ENCODE results near the gene GPER1. TPM values are rescaled to one million over a fixed set of nuclear protein-coding genes. Genes with fewer than 3 reads are reported as not detected.

GPER1 gene
- total RNA-seq, 1 donor from 2014 or later, result 1.6 TPM

- no peak for FAIRE-seq
- no peak for DNase-seq (ENCODE audit: low spot score in 2 of 2)
Observed at GRCh38 chr7:1085266-1085665, 2.6 kb upstream of the GPER1 start.

- no peak for DNase-seq (ENCODE audit: low spot score in 2 of 2)
- FAIRE-seq, result no peak
Observed at GRCh38 chr7:1085910-1086421, 1.9 kb upstream of the GPER1 start.

- FAIRE-seq (no peak), DNase-seq (ENCODE audit: low spot score in 2 of 2) (peak; percentile 77 to 85)
Observed at GRCh38 chr7:1086588-1087464, 1.1 kb upstream of the GPER1 start.

GRCh38 chr7:1087465-1087814, 473 bp upstream of the GPER1 start:
- no peak for DNase-seq (ENCODE audit: low spot score in 2 of 2)
- FAIRE-seq, result no peak

- DNase-seq (ENCODE audit: low spot score in 2 of 2) (no peak), FAIRE-seq (no peak)
Observed at GRCh38 chr7:1090236-1090635, 2.3 kb downstream of the GPER1 start.

GRCh38 chr7:1090686-1091643, 3.1 kb downstream of the GPER1 start:
- no peak for FAIRE-seq
- peak in 1 of 2 donors; percentile 64 for DNase-seq (ENCODE audit: low spot score in 2 of 2)

- no peak for DNase-seq (ENCODE audit: low spot score in 2 of 2)
Observed at GRCh38 chr7:1091644-1092027, 3.7 kb downstream of the GPER1 start.

GRCh38 chr7:1092161-1092632, 4.3 kb downstream of the GPER1 start:
- no peak for DNase-seq (ENCODE audit: low spot score in 2 of 2)
- FAIRE-seq, result no peak

More at GRCh38 chr7:1091644-1092027, 3.7 kb downstream of the GPER1 start:
- FAIRE-seq, result no peak

GRCh38 chr7:1092806-1093501, 5.0 kb downstream of the GPER1 start:
- FAIRE-seq (no peak), DNase-seq (ENCODE audit: low spot score in 2 of 2) (no peak)

- no peak for DNase-seq (ENCODE audit: low spot score in 2 of 2)
- no peak for FAIRE-seq
Observed at GRCh38 chr7:1093502-1093843, 5.6 kb downstream of the GPER1 start.

- DNase-seq (ENCODE audit: low spot score in 2 of 2) (no peak), FAIRE-seq (no peak)
Observed at GRCh38 chr7:1093916-1094508, 6.1 kb downstream of the GPER1 start.

GRCh38 chr7:1094870-1095269, 7.0 kb downstream of the GPER1 start:
- FAIRE-seq, result no peak
- DNase-seq (ENCODE audit: low spot score in 2 of 2), result no peak

GRCh38 chr7:1095621-1096155, 7.8 kb downstream of the GPER1 start:
- FAIRE-seq, result no peak
- no peak for DNase-seq (ENCODE audit: low spot score in 2 of 2)

- no peak for FAIRE-seq
- no peak for DNase-seq (ENCODE audit: low spot score in 2 of 2)
Observed at GRCh38 chr7:1096156-1097119, 8.5 kb downstream of the GPER1 start.

- DNase-seq (ENCODE audit: low spot score in 2 of 2), result no peak
- no peak for FAIRE-seq
Observed at GRCh38 chr7:1097120-1097504, 9.2 kb downstream of the GPER1 start.

GRCh38 chr7:1098243-1099153, 10.6 kb downstream of the GPER1 start:
- FAIRE-seq (no peak), DNase-seq (ENCODE audit: low spot score in 2 of 2) (no peak)

GRCh38 chr7:1099154-1099542, 11.2 kb downstream of the GPER1 start:
- DNase-seq (ENCODE audit: low spot score in 2 of 2) (no peak), FAIRE-seq (no peak)

GRCh38 chr7:1099637-1100036, 11.7 kb downstream of the GPER1 start:
- FAIRE-seq (no peak), DNase-seq (ENCODE audit: low spot score in 2 of 2) (no peak)

Measured in frontal cortex (tissue), 4 donors.